GM20000 (cell line): ENCODE data around the gene PSMA3.
"Not testable (repeated sequence)": the region's sequence is repeated elsewhere in the genome, so short reads cannot be mapped to it uniquely, and the experiment has no call there.

Source experiments
- DNase-seq: peaks from one replicate; pipeline ENCODE4 v3.0.0; 2012; ENCODE audit warnings: low spot score
- TF ChIP-seq, protein P1 (sequence below): IDR thresholded peaks from 2 replicates; pipeline ENCODE4 v1.5.1; 2012; ENCODE audit warnings: mild to moderate bottlenecking, control low read depth; ENCODE audit errors: extremely low read depth, missing control alignments

The PSMA3 gene

DNA sequence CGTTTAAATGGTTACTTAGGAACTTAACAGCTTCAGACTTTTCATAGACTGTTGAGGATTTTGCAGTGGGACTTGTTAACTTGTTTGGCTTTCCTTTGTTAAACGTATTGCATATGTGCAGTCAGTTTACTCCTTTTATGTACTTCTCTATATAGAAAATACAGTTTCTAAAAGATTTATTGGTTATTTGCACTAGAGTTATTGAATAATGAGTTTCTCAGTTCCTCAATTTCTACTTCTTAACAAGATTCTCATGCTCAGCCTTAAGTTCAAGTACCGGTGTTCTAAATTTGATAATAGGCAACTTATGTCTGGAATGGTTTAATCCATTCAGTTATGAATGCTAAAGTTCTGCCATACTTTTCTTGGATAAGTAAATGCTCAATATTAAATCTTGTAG is 919 bp downstream of the PSMA3 start:
- DNase-seq = no peak
- TF ChIP-seq, protein P1, sequence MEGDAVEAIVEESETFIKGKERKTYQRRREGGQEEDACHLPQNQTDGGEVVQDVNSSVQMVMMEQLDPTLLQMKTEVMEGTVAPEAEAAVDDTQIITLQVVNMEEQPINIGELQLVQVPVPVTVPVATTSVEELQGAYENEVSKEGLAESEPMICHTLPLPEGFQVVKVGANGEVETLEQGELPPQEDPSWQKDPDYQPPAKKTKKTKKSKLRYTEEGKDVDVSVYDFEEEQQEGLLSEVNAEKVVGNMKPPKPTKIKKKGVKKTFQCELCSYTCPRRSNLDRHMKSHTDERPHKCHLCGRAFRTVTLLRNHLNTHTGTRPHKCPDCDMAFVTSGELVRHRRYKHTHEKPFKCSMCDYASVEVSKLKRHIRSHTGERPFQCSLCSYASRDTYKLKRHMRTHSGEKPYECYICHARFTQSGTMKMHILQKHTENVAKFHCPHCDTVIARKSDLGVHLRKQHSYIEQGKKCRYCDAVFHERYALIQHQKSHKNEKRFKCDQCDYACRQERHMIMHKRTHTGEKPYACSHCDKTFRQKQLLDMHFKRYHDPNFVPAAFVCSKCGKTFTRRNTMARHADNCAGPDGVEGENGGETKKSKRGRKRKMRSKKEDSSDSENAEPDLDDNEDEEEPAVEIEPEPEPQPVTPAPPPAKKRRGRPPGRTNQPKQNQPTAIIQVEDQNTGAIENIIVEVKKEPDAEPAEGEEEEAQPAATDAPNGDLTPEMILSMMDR = no peak

DNA sequence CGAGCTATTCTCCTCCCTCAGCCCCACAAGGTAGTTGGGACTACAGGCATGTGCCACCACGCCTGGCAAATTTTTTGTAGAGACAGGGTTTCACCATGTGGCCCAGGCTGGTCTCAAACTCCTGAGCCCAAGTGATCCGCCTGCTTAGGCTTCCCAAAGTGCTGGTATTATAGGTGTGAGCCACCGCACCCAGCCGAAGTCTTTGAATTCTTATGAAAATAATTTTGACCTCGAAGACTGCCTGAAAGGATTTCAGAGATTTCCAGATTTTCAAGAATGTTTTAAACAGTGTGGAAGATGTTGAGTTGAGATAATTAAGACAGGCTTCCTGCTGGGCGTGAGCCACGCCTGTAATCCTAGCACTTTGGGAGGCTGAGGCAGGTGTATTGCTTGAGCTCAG is 5.0 kb downstream of the PSMA3 start:
- no peak for DNase-seq
- TF ChIP-seq, protein P1 = no peak

DNA sequence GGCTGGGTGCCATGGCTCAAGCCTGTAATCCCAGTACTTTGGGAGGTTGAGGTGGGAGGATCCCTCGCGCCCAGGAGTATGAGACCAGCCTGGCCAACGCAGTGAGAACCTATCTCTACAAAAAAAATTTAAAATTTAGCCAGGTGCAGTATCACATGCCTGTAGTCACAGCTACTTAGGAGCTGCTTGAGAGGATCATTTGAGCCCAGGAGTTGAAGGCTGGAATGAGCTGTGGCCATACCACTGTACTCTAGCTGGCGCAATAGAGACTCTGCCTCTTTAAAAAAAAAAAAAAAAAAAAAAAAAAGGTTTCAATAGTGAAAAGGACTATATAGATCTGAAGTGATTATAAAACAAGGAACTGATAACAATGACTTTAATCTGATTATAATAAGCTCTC is 13.5 kb downstream of the PSMA3 start:
- DNase-seq = no peak
- TF ChIP-seq, protein P1 = no peak

DNA sequence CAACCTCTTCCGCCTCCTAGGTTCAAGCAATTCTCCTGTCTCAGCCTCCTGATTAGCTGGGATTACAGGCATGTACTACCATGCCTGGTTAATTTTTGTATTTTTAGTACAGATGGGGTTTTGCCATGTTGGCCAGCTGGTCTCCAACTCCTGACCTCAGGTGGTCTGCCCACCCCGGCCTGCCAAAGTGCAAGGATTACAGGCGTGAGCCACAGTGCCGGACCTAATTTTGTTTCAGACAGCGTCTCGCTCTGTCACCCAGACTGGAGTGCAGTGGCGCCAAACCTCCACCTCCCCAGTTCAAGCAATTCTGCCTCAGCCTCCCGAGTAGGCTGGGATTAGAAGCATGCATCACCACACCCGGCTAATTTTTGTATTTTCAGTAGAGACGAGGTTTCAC is 17.4 kb downstream of the PSMA3 start:
- not testable (repeated sequence) for DNase-seq

DNA sequence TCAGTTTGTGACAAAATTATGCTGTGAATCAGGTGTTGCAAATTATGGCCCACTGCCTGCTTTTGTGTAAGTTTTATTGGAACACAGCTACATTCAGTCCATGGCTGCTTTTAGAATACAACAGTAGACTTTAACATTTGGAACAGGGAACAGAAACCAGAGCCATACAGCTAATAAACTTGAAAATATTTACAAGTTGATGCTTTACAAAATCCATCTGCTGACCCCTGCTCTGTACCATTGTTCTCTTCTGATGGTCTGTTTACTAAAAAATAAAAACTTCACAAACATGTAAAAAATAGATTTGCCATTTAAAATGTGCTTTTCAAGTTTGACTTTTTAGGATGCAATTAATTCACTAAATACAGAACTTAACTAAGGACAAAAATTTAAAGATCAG is 20.8 kb downstream of the PSMA3 start:
- TF ChIP-seq, protein P1 = no peak

DNA sequence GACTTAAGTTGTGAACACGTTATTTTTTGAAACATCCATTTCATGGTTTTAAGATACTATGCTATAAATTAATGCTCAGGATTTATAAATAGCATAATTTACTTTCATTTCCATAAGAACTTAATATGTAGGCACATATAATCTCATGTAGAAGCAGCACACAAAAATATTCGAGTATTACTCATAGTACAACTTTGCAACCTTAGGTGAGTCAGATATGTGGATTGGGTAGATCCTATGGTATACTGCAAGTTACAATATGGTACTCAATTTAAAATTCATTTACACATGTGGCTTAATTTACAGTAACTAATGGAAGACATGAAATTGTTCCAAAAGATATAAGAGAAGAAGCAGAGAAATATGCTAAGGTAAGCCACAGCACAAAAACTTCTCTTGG is 26.0 kb downstream of the PSMA3 start:
- no peak for DNase-seq
- TF ChIP-seq, protein P1 = no peak

More for the DNA sequence above, 20.8 kb downstream of the PSMA3 start:
- DNase-seq = no peak

DNA sequence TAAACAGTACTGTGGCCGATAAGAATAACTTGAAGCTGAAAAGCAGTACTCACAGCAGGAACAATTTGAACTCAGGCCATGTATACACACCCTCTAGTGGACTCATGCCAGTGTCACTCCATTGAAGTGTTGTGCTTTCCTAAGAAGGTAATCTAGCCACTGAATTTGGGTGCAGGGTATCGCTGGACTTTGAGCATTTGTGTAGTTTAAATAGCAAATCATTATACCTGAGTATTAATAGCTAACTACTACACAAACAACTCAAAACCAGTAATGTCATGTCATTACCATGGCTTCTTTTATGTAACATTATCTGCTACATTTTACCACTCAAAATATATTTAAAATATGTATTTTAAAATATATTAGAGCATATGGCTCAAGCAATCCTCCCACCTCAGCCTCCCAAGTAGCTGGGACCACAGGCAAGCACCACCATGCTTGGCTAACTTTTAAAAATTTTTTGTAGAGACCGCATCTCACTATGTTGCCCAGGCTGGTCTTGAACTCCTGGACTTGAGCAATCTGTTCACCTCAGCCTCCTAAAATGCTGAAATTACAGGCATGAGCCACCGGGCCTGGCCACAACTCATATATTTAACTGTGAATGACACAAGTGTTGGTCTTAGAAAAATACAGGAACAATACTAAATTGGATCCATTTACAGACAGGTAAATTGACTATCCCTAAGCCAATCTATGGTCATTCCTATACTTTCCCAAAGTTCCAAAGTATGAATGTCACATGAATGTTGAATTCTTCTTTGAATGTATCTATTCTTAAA is 28.1 kb downstream of the PSMA3 start:
- no peak for DNase-seq
- TF ChIP-seq, protein P1 = no peak

DNA sequence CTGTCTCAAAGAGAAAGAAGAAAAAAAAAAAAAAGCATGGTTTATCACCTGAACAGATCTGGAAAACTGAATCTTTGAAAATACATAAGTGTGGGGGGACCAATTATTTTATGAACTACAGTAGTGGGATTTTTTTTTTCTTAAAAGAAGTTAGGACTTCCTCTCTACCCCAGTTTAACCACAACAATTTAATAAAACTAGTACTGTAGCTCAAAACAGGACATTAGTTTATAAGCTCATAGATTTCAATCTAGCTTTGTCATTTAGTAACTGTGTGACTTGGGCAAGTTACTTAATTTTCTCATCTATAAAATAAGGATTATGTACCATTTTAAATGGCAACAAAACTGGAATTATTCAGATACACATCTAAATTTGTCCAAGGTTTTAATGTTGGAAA is 30.2 kb downstream of the PSMA3 start:
- TF ChIP-seq, protein P1 = no peak

More for the DNA sequence above, 30.2 kb downstream of the PSMA3 start:
- no peak for DNase-seq
